ENCODE measurements around the gene AGMO. TPM values are rescaled to one million over a fixed set of nuclear protein-coding genes. Genes with fewer than 3 reads are reported as not detected.

Gene AGMO
- total RNA-seq, 1 donor from 2014 or later: 0.34 TPM

DNA sequence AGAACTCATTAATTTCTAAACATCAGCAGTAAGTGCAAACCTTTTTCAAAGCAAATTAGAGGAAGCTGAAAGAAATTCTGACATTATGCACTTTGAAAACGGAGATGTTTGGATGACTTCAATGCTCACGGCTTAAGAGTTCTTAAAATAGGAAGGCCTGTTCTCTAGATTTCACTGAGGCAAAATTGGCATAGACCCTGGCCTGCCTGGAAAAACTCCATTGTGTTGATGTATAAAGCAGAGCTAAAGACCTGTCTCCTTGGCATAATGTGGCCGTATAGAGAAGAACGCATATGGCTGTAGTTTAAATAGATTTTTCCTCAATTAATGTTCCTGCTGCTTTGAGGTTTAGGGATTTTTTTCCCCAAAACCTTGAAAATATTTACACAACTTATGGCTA, 24.5 kb upstream of the AGMO start:
- no peak overlapping the region for H3K27ac Mint-ChIP-seq (ENCODE audit: unreplicated experiment)
- Histone ChIP-seq H3K4me2 (ENCODE audit: low read length) (no peak overlapping the region), H3K9me3 (ENCODE audit: insufficient read depth, low read depth, low read length) (peaks cover 3% of the 10 kb centered on the region), H3K79me2 (ENCODE audit: insufficient read depth, low read length) (no peaks in the 10 kb centered on the region), H3K36me3 (ENCODE audit: insufficient read depth, low read length) (no peaks in the 10 kb centered on the region), H3K27ac (ENCODE audit: low read depth, low read length) (no peak overlapping the region), H3K4me3 (ENCODE audit: insufficient read depth, low read depth, low read length) (no peak overlapping the region), H4K20me1 (ENCODE audit: insufficient read depth, low read length) (no peaks in the 10 kb centered on the region), H3K4me1 (ENCODE audit: insufficient read depth, low read length) (no peaks in the 10 kb centered on the region), H3K9ac (ENCODE audit: low read length) (no peak overlapping the region), H2AFZ (ENCODE audit: low read depth, low read length) (no peak overlapping the region), H3K27me3 (ENCODE audit: insufficient read depth, low read length) (no peaks in the 10 kb centered on the region)
- no peak for TF ChIP-seq EZH2 (IDR thresholded peaks at IDR 0.05; ENCODE audit: insufficient read depth, low read length)
- TF ChIP-seq, protein P1, sequence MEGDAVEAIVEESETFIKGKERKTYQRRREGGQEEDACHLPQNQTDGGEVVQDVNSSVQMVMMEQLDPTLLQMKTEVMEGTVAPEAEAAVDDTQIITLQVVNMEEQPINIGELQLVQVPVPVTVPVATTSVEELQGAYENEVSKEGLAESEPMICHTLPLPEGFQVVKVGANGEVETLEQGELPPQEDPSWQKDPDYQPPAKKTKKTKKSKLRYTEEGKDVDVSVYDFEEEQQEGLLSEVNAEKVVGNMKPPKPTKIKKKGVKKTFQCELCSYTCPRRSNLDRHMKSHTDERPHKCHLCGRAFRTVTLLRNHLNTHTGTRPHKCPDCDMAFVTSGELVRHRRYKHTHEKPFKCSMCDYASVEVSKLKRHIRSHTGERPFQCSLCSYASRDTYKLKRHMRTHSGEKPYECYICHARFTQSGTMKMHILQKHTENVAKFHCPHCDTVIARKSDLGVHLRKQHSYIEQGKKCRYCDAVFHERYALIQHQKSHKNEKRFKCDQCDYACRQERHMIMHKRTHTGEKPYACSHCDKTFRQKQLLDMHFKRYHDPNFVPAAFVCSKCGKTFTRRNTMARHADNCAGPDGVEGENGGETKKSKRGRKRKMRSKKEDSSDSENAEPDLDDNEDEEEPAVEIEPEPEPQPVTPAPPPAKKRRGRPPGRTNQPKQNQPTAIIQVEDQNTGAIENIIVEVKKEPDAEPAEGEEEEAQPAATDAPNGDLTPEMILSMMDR (IDR thresholded peaks at IDR 0.05; ENCODE audit: insufficient read depth, low read depth, low read length): no peak
- no peak overlapping the region for H3K4me3 Mint-ChIP-seq (ENCODE audit: unreplicated experiment)
- peaks cover 2% of the 10 kb centered on the region for H3K36me3 Mint-ChIP-seq (ENCODE audit: low read depth, unreplicated experiment)
- H3K27me3 Mint-ChIP-seq (ENCODE audit: low read depth, unreplicated experiment): no peaks in the 10 kb centered on the region
- no peak for FAIRE-seq
- no peaks in the 10 kb centered on the region for H3K4me1 Mint-ChIP-seq (ENCODE audit: low read depth, unreplicated experiment)
- H3K9me3 Mint-ChIP-seq (ENCODE audit: unreplicated experiment): peaks cover 11% of the 10 kb centered on the region
- DNase-seq (ENCODE audit: low read depth): no peak

DNA sequence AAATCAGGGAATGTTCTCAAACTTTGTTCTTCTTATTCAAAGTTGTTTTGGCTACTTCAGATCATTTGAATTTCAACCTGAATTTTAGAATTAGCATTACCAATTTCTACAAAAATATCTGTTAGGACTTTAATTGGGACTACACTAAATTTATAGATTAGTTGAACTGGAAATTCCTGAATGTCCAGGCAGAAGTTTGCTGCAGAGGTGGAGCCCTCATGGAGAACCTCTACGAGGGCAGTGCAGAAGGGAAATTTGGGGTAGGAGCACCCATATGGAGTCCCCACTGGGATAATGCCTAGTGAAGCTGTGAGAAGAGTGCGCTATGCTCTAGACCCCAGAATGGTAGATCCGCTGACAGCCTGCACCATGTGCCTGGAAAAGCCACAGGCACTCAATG, 22.8 kb upstream of the AGMO start:
- no peak overlapping the region for H2AFZ ChIP-seq (ENCODE audit: low read depth, low read length)
- H4K20me1 ChIP-seq (ENCODE audit: insufficient read depth, low read length): no peaks in the 10 kb centered on the region
- no peaks in the 10 kb centered on the region for H3K27me3 Mint-ChIP-seq (ENCODE audit: low read depth, unreplicated experiment)
- H3K36me3 Mint-ChIP-seq (ENCODE audit: low read depth, unreplicated experiment): peaks cover 2% of the 10 kb centered on the region
- no peaks in the 10 kb centered on the region for H3K79me2 ChIP-seq (ENCODE audit: insufficient read depth, low read length)
- FAIRE-seq (no peak), DNase-seq (ENCODE audit: low read depth) (no peak)
- peaks cover 3% of the 10 kb centered on the region for H3K9me3 ChIP-seq (ENCODE audit: insufficient read depth, low read depth, low read length)
- H3K9ac ChIP-seq (ENCODE audit: low read length): no peak overlapping the region
- H3K4me3 Mint-ChIP-seq (ENCODE audit: unreplicated experiment): no peak overlapping the region
- no peak overlapping the region for H3K27ac Mint-ChIP-seq (ENCODE audit: unreplicated experiment)
- TF ChIP-seq, protein P1 (IDR thresholded peaks at IDR 0.05; ENCODE audit: insufficient read depth, low read depth, low read length): no peak
- TF ChIP-seq EZH2 (IDR thresholded peaks at IDR 0.05; ENCODE audit: insufficient read depth, low read length): no peak
- H3K9me3 Mint-ChIP-seq (ENCODE audit: unreplicated experiment): peaks cover 11% of the 10 kb centered on the region
- no peaks in the 10 kb centered on the region for H3K36me3 ChIP-seq (ENCODE audit: insufficient read depth, low read length)
- no peak overlapping the region for H3K4me3 ChIP-seq (ENCODE audit: insufficient read depth, low read depth, low read length)
- H3K4me1 Mint-ChIP-seq (ENCODE audit: low read depth, unreplicated experiment): no peaks in the 10 kb centered on the region
- no peaks in the 10 kb centered on the region for H3K4me1 ChIP-seq (ENCODE audit: insufficient read depth, low read length)
- H3K27ac ChIP-seq (ENCODE audit: low read depth, low read length): no peak overlapping the region
- H3K27me3 ChIP-seq (ENCODE audit: insufficient read depth, low read length): no peaks in the 10 kb centered on the region
- no peak overlapping the region for H3K4me2 ChIP-seq (ENCODE audit: low read length)

DNA sequence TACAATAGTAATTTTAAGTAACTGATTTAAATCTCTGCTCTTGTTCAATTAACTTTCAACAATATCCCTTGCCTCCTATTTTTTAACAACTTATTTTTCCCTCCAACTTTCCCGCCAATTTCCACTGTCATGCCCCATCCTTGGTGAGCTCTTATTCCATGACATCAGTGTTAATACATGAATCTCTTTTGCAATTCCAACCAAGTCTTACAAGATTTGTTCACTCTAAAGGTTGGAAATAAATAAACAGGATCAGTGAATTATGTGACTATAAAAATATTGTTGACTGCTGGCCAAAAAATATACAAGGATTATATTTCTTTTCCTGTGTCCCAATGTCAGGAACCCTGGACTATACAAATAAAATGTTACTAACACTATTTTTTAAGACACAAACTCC, 21.0 kb upstream of the AGMO start:
- Mint-ChIP-seq H3K9me3 (ENCODE audit: unreplicated experiment) (peaks cover 11% of the 10 kb centered on the region), H3K27me3 (ENCODE audit: low read depth, unreplicated experiment) (no peaks in the 10 kb centered on the region), H3K27ac (ENCODE audit: unreplicated experiment) (no peak overlapping the region), H3K4me1 (ENCODE audit: low read depth, unreplicated experiment) (no peaks in the 10 kb centered on the region), H3K36me3 (ENCODE audit: low read depth, unreplicated experiment) (peaks cover 2% of the 10 kb centered on the region), H3K4me3 (ENCODE audit: unreplicated experiment) (no peak overlapping the region)
- Histone ChIP-seq H3K4me2 (ENCODE audit: low read length) (no peak overlapping the region), H3K79me2 (ENCODE audit: insufficient read depth, low read length) (no peaks in the 10 kb centered on the region), H3K4me1 (ENCODE audit: insufficient read depth, low read length) (no peaks in the 10 kb centered on the region), H3K27me3 (ENCODE audit: insufficient read depth, low read length) (no peaks in the 10 kb centered on the region), H3K9ac (ENCODE audit: low read length) (no peak overlapping the region), H4K20me1 (ENCODE audit: insufficient read depth, low read length) (no peaks in the 10 kb centered on the region), H2AFZ (ENCODE audit: low read depth, low read length) (no peak overlapping the region), H3K36me3 (ENCODE audit: insufficient read depth, low read length) (no peaks in the 10 kb centered on the region), H3K9me3 (ENCODE audit: insufficient read depth, low read depth, low read length) (peaks cover 3% of the 10 kb centered on the region), H3K27ac (ENCODE audit: low read depth, low read length) (no peak overlapping the region), H3K4me3 (ENCODE audit: insufficient read depth, low read depth, low read length) (no peak overlapping the region)
- FAIRE-seq: no peak
- DNase-seq (ENCODE audit: low read depth): no peak
- no peak for TF ChIP-seq EZH2 (IDR thresholded peaks at IDR 0.05; ENCODE audit: insufficient read depth, low read length)
- TF ChIP-seq, protein P1 (IDR thresholded peaks at IDR 0.05; ENCODE audit: insufficient read depth, low read depth, low read length): no peak
